Neutrophil (primary cell): ENCODE results near the gene FNBP1L.

Source experiments
- H3K27ac ChIP-seq: fragments of 200-600 bp; sonication (generic); 2 replicates; pipeline ENCODE4 v1.5.1; 2016; ENCODE audit warnings: mild to moderate bottlenecking, moderate library complexity
- H3K27me3 ChIP-seq: fragments of 200-600 bp; sonication (generic); 2 replicates; pipeline ENCODE4 v1.6.0; 2016; ENCODE audit warnings: mild to moderate bottlenecking
- H3K36me3 ChIP-seq: fragments of 200-600 bp; sonication (generic); 2 replicates; pipeline ENCODE4 v1.5.1; 2017
- H3K4me1 ChIP-seq, 2 experiments: fragments of 200-600 bp in 1 of 2; sonication (generic) in 1 of 2; 1 replicate in 1 of 2; 2 replicates in 1 of 2; pipeline versions ENCODE4 v1.5.1 to v1.6.1; 2013 to 2016; ENCODE audit warnings: low read depth in 1 of 2, low read length in 1 of 2, mild to moderate bottlenecking in 1 of 2, moderate library complexity in 1 of 2; ENCODE audit not compliant: control insufficient read depth in 1 of 2, insufficient read depth in 1 of 2
- H3K4me3 ChIP-seq, 2 experiments: fragments of 200-600 bp in 1 of 2; sonication (generic) in 1 of 2; 1 replicate in 1 of 2; 2 replicates in 1 of 2; pipeline ENCODE4 v1.5.1; 2013 to 2016; ENCODE audit warnings: low read depth in 1 of 2, low read length in 1 of 2, mild to moderate bottlenecking in 1 of 2, moderate library complexity in 1 of 2
- H3K9me3 ChIP-seq: fragments of 200-600 bp; sonication (generic); 2 replicates; pipeline ENCODE4 v1.5.1; 2016
- CTCF ChIP-seq: fragments of 200-600 bp; sonication (generic); IDR thresholded peaks from 2 replicates; pipeline ENCODE4 v1.5.1; 2016; ENCODE audit warnings: antibody characterized with exemption

Gene FNBP1L

GRCh38 chr1:93433407-93433961, 14.4 kb upstream of the FNBP1L start:
- H3K9me3 ChIP-seq: no peaks in the 10 kb centered on the region
- H3K27me3 ChIP-seq: no peaks in the 10 kb centered on the region
- no peaks in the 10 kb centered on the region for H3K4me1 ChIP-seq
- no peaks in the 10 kb centered on the region for H3K36me3 ChIP-seq
- no peak for TF ChIP-seq CTCF
- H3K27ac ChIP-seq: no peak overlapping the region
- no peak overlapping the region for H3K4me3 ChIP-seq

- H3K27ac ChIP-seq: no peak overlapping the region
- H3K4me3 ChIP-seq: no peak overlapping the region
- no peaks in the 10 kb centered on the region for H3K9me3 ChIP-seq
- no peaks in the 10 kb centered on the region for H3K27me3 ChIP-seq
- no peak for TF ChIP-seq CTCF
- H3K4me1 ChIP-seq: no peaks in the 10 kb centered on the region
- no peaks in the 10 kb centered on the region for H3K36me3 ChIP-seq
Measured at GRCh38 chr1:93434088-93434487, 13.8 kb upstream of the FNBP1L start.

- H3K9me3 ChIP-seq: no peaks in the 10 kb centered on the region
- TF ChIP-seq CTCF: no peak
- no peaks in the 10 kb centered on the region for H3K4me1 ChIP-seq
- H3K27ac ChIP-seq: no peak overlapping the region
- H3K27me3 ChIP-seq: peaks cover 2% of the 10 kb centered on the region
- no peaks in the 10 kb centered on the region for H3K36me3 ChIP-seq
- H3K4me3 ChIP-seq: no peak overlapping the region
Measured at GRCh38 chr1:93434987-93435386, 12.9 kb upstream of the FNBP1L start.

- Histone ChIP-seq H3K36me3 (no peaks in the 10 kb centered on the region), H3K4me1 (no peaks in the 10 kb centered on the region)
- no peak for TF ChIP-seq CTCF
Measured at GRCh38 chr1:93435443-93435842, 12.5 kb upstream of the FNBP1L start.

GRCh38 chr1:93436496-93436895, 11.4 kb upstream of the FNBP1L start:
- Histone ChIP-seq H3K36me3 (no peaks in the 10 kb centered on the region), H3K27me3 (peaks cover 12% of the 10 kb centered on the region), H3K27ac (no peak overlapping the region), H3K9me3 (no peaks in the 10 kb centered on the region), H3K4me1 (no peaks in the 10 kb centered on the region), H3K4me3 (no peak overlapping the region)
- no peak for TF ChIP-seq CTCF

More at GRCh38 chr1:93435443-93435842, 12.5 kb upstream of the FNBP1L start:
- no peaks in the 10 kb centered on the region for H3K9me3 ChIP-seq
- no peak overlapping the region for H3K27ac ChIP-seq
- H3K4me3 ChIP-seq: no peak overlapping the region
- H3K27me3 ChIP-seq: peaks cover 7% of the 10 kb centered on the region
